Amniotic stem cell (primary cell): ENCODE data around the gene KERA.

Source experiments
- DNase-seq: peaks from one replicate; lab custom pipeline; 2025; lab: John Stamatoyannopoulos, UW

The KERA gene

DNA sequence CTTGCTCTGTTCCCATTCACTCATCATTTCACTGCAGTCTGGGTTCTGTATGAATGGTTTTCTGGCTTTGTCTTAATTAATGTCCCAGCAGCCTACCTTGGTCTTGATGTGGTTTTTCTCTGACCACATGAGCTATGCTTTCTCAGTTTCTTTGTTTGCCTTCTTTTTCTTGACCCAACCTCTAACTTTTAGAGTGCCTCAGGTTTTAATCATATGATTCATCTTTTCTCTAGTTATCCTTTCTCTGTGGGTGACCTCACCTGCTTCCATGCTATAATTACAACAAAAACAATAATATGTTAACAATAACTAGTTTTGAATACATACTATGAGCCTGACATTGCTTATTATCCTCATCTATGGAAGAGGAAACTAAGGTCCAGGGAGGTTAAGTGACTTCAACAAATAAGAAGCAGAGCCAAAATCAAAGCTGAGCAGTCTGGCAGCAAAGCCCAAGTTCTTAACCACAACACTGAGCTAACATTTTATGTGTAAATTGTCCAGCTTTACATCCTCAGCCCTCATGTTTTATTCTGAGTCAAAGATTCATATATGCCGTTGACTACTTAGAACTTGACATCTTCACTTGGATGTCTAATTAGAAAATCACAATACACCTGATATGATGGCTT, 48.4 kb downstream of the KERA start:
- DNase-seq: no peak

DNA sequence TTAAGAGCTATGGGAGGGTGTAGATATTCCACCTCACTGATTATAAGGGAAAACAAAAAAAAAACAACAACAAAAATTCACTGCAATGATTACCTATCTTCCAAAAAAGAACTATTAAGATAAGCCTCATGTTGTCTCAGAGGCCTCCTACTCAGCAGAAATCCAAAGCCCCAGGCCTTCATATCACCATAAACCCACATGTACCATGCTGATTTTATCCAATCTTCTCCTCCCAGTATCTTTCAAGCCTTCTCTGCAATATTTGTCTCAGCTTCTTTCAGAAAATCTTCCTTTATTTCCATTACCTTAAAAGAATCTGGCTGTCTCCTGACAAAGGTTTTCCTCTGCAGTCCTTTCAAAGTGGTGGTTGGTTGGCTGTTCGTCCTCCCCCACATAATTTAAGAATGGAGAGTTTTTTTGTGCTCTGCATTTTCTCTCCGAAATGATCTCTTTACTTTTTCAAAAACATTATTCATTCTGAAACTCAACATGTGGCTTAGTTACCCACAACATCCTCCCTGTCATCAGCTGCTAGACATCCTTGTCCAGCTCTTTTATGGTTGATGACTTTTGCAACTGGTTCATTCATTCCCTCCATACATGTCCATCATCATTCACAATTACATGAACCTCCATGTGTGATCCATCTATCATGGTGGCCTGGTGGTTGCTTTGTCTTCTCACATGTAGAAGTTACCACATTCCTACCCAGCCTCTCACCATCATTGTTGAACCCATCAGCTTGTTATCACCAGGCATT, 50.1 kb downstream of the KERA start:
- DNase-seq: no peak

GRCh38 chr12:91004872-91005271, 53.0 kb downstream of the KERA start, which contains the start of gene EPYC:
EPYC (minus strand) TSS chr12:91004972; CDS start chr12:91002565, 2,407 bp downstream.
- no peak for DNase-seq

- DNase-seq: no peak
These were observed 54.1 kb downstream of the KERA start for GRCh38 chr12:91003737-91004136.

DNA sequence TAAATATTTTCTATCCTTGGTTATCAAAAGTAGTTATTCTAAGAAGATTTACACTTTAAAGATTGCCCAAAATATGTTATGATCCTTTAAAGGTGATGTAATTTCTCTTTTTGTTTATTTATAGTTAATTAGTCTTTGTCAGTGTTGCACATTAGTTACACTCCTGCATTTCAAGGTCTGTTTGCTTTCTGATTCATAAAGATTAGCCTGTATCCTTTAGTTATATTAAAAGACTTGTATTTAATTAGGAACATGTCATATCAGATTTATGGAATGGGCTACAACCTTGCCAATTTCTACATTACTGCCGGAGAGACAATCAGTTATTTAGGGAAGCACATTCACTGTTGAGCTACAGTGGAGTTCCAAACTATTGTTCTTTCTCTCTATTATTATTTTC, 56.5 kb downstream of the KERA start:
- no peak for DNase-seq
